GM12801 (cell line): ENCODE data around the gene STK16.

Experiments used
- CTCF ChIP-seq: IDR thresholded peaks from one replicate; pipeline ENCODE4 v1.5.1; 2011; ENCODE audit warnings: control low read depth; ENCODE audit not compliant: insufficient read length; ENCODE audit errors: extremely low read depth

The STK16 gene

GRCh38 chr2:219228041-219228910 is 17.0 kb upstream of the STK16 start:
- TF ChIP-seq CTCF, result no peak

- TF ChIP-seq CTCF, result no peak
Measured at GRCh38 chr2:219228911-219229304, 16.4 kb upstream of the STK16 start.

- no peak for TF ChIP-seq CTCF
Measured at GRCh38 chr2:219229305-219230058, 15.8 kb upstream of the STK16 start, which contains the start of the genes ANKZF1 and ATG9A. Gene ANKZF1 (plus strand): TSS chr2:219229806. CDS start chr2:219230258, 452 bp downstream. Gene ATG9A (minus strand): TSS chr2:219229636. CDS start chr2:219228024, 1,612 bp downstream.

- no peak for TF ChIP-seq CTCF
Measured at GRCh38 chr2:219230059-219230540, 15.2 kb upstream of the STK16 start.

GRCh38 chr2:219234331-219234730 is 10.9 kb upstream of the STK16 start:
- no peak for TF ChIP-seq CTCF

GRCh38 chr2:219243291-219243761 is 2.0 kb upstream of the STK16 start:
- no peak for TF ChIP-seq CTCF

GRCh38 chr2:219244789-219245147 is 511 bp upstream of the STK16 start:
- no peak for TF ChIP-seq CTCF
